Endothelial cell of umbilical vein (primary cell): ENCODE results near the gene ESYT2. TPM values are rescaled to one million over a fixed set of nuclear protein-coding genes. Genes with fewer than 3 reads are reported as not detected.

Source experiments
- BruUV-seq: library from RNA; stranded (reverse); fragments of 400-500 nt; replicated peaks from 2 replicates; lab custom pipeline; 2021; lab: Mats Ljungman, UMichigan
- CTCF ChIA-PET: fragments of 300-600, 350-600 bp; sonication (Branson Sonifier 250); formaldehyde crosslinking; loops from one replicate; lab custom pipeline; 2021; ENCODE audit warnings: antibody characterized with exemption, inconsistent platforms; lab: Charles Lee
- POLR2A ChIA-PET: fragments of 300-600, 350-600 bp; sonication (Branson Sonifier 250); formaldehyde crosslinking; loops from one replicate; lab custom pipeline; 2021; ENCODE audit warnings: antibody characterized with exemption, inconsistent platforms; lab: Charles Lee
- DNase-seq: peaks from one replicate; pipeline ENCODE4 v3.0.0-alpha.2; 2011; ENCODE audit warnings: low read depth, low spot score
- FAIRE-seq: peaks from 2 replicates; lab custom pipeline; 2011; peaks lifted over from hg19 to GRCh38; lab: Jason Lieb, UNC
- H2AFZ ChIP-seq: 2 replicates; pipeline ENCODE4 v1.6.0; 2012; ENCODE audit warnings: low read depth, low read length, control low read depth, inconsistent platforms
- H3K27ac ChIP-seq: 2 replicates; pipeline ENCODE4 v1.5.1; 2011; ENCODE audit warnings: low read depth, mild to moderate bottlenecking, control low read depth, low read length, moderate library complexity; ENCODE audit not compliant: insufficient read depth
- H3K27me3 ChIP-seq, 2 experiments: 2 replicates each; pipeline versions ENCODE4 v1.6.0 to v1.6.1; 2011; ENCODE audit warnings: low read length in 2 of 2, mixed read lengths in 1 of 2; ENCODE audit not compliant: control insufficient read depth in 2 of 2, insufficient read depth in 2 of 2
- H3K36me3 ChIP-seq, 2 experiments: 2 replicates in 1 of 2; 3 replicates in 1 of 2; pipeline ENCODE4 v1.5.1; 2011; ENCODE audit warnings: low read length in 2 of 2, mild to moderate bottlenecking in 1 of 2, moderate library complexity in 1 of 2; ENCODE audit not compliant: control insufficient read depth in 2 of 2, insufficient read depth in 2 of 2; ENCODE audit errors: extremely low read depth in 1 of 2
- H3K4me1 ChIP-seq: 3 replicates; pipeline ENCODE4 v1.5.1; 2011; ENCODE audit warnings: mild to moderate bottlenecking, low read length; ENCODE audit not compliant: control insufficient read depth, insufficient read depth; ENCODE audit errors: extremely low read depth
- H3K4me2 ChIP-seq: 2 replicates; pipeline ENCODE4 v1.6.1; 2011; ENCODE audit warnings: low read length, control low read depth, mixed read lengths; ENCODE audit not compliant: insufficient read depth
- H3K4me3 ChIP-seq, 3 experiments: fragments of 200-600 bp in 1 of 3; sonication (generic), shearing (Covaris generic) in 1 of 3; replicated peaks in 1 of 3; 2 replicates each; pipeline ENCODE4 v1.5.1; 2011 to 2016; ENCODE audit warnings: control low read depth in 3 of 3, low read length in 3 of 3, mild to moderate bottlenecking in 2 of 3, inconsistent platforms in 1 of 3, low read depth in 1 of 3, moderate library complexity in 1 of 3; ENCODE audit not compliant: insufficient read depth in 1 of 3
- H3K79me2 ChIP-seq: 2 replicates; pipeline ENCODE4 v1.6.0; 2012; ENCODE audit warnings: low read length, inconsistent platforms; ENCODE audit not compliant: control insufficient read depth, insufficient read depth
- H3K9ac ChIP-seq: replicated peaks from 2 replicates; pipeline ENCODE3; 2011; ENCODE audit warnings: low read length, control low read depth; ENCODE audit not compliant: insufficient read depth; ENCODE audit errors: extremely low read depth
- H3K9me1 ChIP-seq: replicated peaks from 3 replicates; pipeline ENCODE4 v1.6.0; 2011; ENCODE audit warnings: mild to moderate bottlenecking, low read length; ENCODE audit not compliant: control insufficient read depth, insufficient read depth; ENCODE audit errors: extremely low read depth
- H3K9me3 ChIP-seq: replicated peaks from 2 replicates; pipeline ENCODE4 v1.5.1; 2012; ENCODE audit warnings: low read length, inconsistent platforms; ENCODE audit not compliant: control insufficient read depth, insufficient read depth
- H4K20me1 ChIP-seq: replicated peaks from 2 replicates; pipeline ENCODE3; 2011; ENCODE audit warnings: mild to moderate bottlenecking, low read length; ENCODE audit not compliant: control insufficient read depth, insufficient read depth; ENCODE audit errors: extremely low read depth
- EZH2 ChIP-seq: IDR thresholded peaks from 2 replicates; pipeline ENCODE4 v1.6.1; 2012; ENCODE audit warnings: borderline replicate concordance, low read depth, mild to moderate bottlenecking, moderate library complexity, low read length, inconsistent platforms; ENCODE audit not compliant: severe bottlenecking
- FOS ChIP-seq: IDR thresholded peaks from 2 replicates; pipeline ENCODE4 v1.6.1; 2011; ENCODE audit warnings: mild to moderate bottlenecking, low read length, moderate library complexity, borderline replicate concordance; ENCODE audit not compliant: insufficient read depth
- GATA2 ChIP-seq: IDR thresholded peaks from 2 replicates; pipeline ENCODE4 v1.7.0; 2011; ENCODE audit warnings: low read depth, mild to moderate bottlenecking, moderate library complexity, mixed read lengths, low read length; ENCODE audit not compliant: insufficient read length, insufficient read depth
- JUN ChIP-seq: IDR thresholded peaks from 2 replicates; pipeline ENCODE4 v1.6.1; 2011; ENCODE audit warnings: borderline replicate concordance, low read depth; ENCODE audit not compliant: insufficient read length, insufficient read depth
- MYC ChIP-seq: IDR thresholded peaks from one replicate; pipeline ENCODE4 v1.6.1; 2011; ENCODE audit warnings: mild to moderate bottlenecking, low read depth, low read length
- POLR2A ChIP-seq: IDR thresholded peaks from 2 replicates; pipeline ENCODE4 v1.6.1; 2012; ENCODE audit warnings: low read depth, mild to moderate bottlenecking, control low read depth, low read length
- POLR2AphosphoS5 ChIP-seq: IDR thresholded peaks from 2 replicates; pipeline ENCODE4 v1.6.1; 2012; ENCODE audit warnings: low read depth, mild to moderate bottlenecking, control low read depth, low read length, moderate library complexity; ENCODE audit not compliant: insufficient read depth
- dilution Hi-C: fragments of 300-500 bp; cut with MboI; formaldehyde crosslinking; loops from one replicate; pipeline ENCODE4 v1.15.0; 2019; ENCODE audit warnings: low sequenced_read_pairs; ENCODE audit not compliant: extremely low pct_ligation_motif_present
- intact Hi-C: fragments of 100-400 bp; cut with micrococcal nuclease; formaldehyde crosslinking; loops from one replicate; pipeline ENCODE4 v1.10.0; 2022
- polyA plus RNA-seq, 4 experiments: library from polyadenylated mRNA; depleted of rRNA in 3 of 4; stranded (reverse) in 3 of 4; unstranded in 1 of 4; fragments of >200 nt; gene quantifications; 2 replicates each; pipeline versions ENCODE4 v1.2.1 to v1.2.3, GENCODE V29; 2011 to 2012; ENCODE audit warnings: missing spikeins in 1 of 4
- total RNA-seq: library from RNA; stranded (reverse); gene quantifications from 2 replicates; pipeline ENCODE4 v1.2.3, GENCODE V29; 2021
- TF ChIP-seq, protein P1 (sequence below), 2 donors: IDR thresholded peaks; 1 replicate in 1 of 2; 2 replicates in 1 of 2; pipeline ENCODE4 v1.5.1; 2011; ENCODE audit warnings: low read length in 2 of 2, mild to moderate bottlenecking in 2 of 2, moderate library complexity in 2 of 2, control low read depth in 1 of 2, inconsistent platforms in 1 of 2, low read depth in 1 of 2; ENCODE audit not compliant: insufficient read depth in 1 of 2; ENCODE audit errors: extremely low read depth in 1 of 2
- TF ChIP-seq, protein P2 (sequence below): IDR thresholded peaks from 2 replicates; pipeline ENCODE4 v1.6.1; 2011; ENCODE audit not compliant: insufficient read depth, insufficient read length

ESYT2 gene
- total and polyA plus RNA-seq, 2 donors (not counting 3 experiments of a cell fraction or from before 2014, with no cell fraction given): 18.8 to 46.6 TPM

DNA sequence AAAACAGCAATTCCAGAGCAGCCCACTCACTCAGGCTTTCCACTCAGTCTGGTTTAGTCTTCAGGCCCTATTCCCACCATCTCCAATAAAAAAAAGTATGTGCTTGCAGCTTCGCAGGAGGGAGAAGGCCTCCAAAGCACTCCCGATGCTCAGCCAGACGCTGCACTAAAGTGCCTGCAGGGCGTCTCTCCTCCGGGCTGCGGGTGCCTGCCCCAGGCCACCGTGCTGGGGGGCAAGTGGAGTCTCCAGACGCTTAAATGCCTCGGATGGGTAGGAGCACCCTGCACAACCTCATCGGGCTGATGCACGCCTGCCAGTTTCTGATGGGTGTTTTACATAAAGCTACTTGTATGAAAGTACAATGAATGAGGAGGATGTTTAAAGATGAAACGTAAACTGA lies 93.4 kb downstream of the ESYT2 start:
- dilution Hi-C loops: no loop called here
- no peak overlapping the region for H3K9ac ChIP-seq
- no peak overlapping the region for H3K4me2 ChIP-seq
- H3K27me3 ChIP-seq: no peaks in the 10 kb centered on the region
- no peaks in the 10 kb centered on the region for H3K79me2 ChIP-seq
- H4K20me1 ChIP-seq: no peaks in the 10 kb centered on the region
- H3K36me3 ChIP-seq: peaks cover 3 to 7% of the 10 kb centered on the region in 2 experiments
- BruUV-seq: no TSS peak
- no peak overlapping the region for H3K27ac ChIP-seq
- DNase-seq (no peak), FAIRE-seq (no peak)
- no peaks in the 10 kb centered on the region for H3K9me1 ChIP-seq
- no peak overlapping the region for H2AFZ ChIP-seq
- TF ChIP-seq, protein P1, sequence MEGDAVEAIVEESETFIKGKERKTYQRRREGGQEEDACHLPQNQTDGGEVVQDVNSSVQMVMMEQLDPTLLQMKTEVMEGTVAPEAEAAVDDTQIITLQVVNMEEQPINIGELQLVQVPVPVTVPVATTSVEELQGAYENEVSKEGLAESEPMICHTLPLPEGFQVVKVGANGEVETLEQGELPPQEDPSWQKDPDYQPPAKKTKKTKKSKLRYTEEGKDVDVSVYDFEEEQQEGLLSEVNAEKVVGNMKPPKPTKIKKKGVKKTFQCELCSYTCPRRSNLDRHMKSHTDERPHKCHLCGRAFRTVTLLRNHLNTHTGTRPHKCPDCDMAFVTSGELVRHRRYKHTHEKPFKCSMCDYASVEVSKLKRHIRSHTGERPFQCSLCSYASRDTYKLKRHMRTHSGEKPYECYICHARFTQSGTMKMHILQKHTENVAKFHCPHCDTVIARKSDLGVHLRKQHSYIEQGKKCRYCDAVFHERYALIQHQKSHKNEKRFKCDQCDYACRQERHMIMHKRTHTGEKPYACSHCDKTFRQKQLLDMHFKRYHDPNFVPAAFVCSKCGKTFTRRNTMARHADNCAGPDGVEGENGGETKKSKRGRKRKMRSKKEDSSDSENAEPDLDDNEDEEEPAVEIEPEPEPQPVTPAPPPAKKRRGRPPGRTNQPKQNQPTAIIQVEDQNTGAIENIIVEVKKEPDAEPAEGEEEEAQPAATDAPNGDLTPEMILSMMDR (IDR thresholded peaks at IDR 0.05; ENCODE audit: extremely low read depth in 1 of 2, insufficient read depth in 1 of 2, low read depth in 1 of 2, low read length in 2 of 2): no peak
- TF ChIP-seq JUN (no peak), POLR2A (no peak), GATA2 (no peak), EZH2 (no peak), FOS (no peak), POLR2AphosphoS5 (no peak), MYC (no peak)
- TF ChIP-seq, protein P2, sequence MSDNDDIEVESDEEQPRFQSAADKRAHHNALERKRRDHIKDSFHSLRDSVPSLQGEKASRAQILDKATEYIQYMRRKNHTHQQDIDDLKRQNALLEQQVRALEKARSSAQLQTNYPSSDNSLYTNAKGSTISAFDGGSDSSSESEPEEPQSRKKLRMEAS: no peak
- H3K9me3 ChIP-seq: no peaks in the 10 kb centered on the region
- H3K4me3 ChIP-seq: no peak overlapping the region
- POLR2A ChIA-PET: no interaction called here
- intact Hi-C loops: loop anchor here (1.0 kb wide), 1 partner anchor 126 kb away; no protein-coding TSS in a partner anchor
- peaks cover 18% of the 10 kb centered on the region for H3K4me1 ChIP-seq
- CTCF ChIA-PET: no interaction called here
